HepG2 (cell line): ENCODE results near the gene RNASE7. TPM values are rescaled to one million over a fixed set of nuclear protein-coding genes. Genes with fewer than 3 reads are reported as not detected.
A peak's percentile ranks its signal among the peaks of the same experiment; 100 is the strongest.

Source experiments
- DNMT1 ChIP-seq: sonication (generic); formaldehyde crosslinking; IDR thresholded peaks from 2 replicates; pipeline ENCODE4 v1.5.1; 2020; ENCODE audit warnings: mild to moderate bottlenecking, missing genetic modification reagents
- HNRNPL ChIP-seq: fragments of 200-400 bp; formaldehyde crosslinking; IDR thresholded peaks from 2 replicates; pipeline ENCODE4 v1.6.1; 2017; ENCODE audit warnings: mild to moderate bottlenecking, low read depth, low read length
- MZF1 ChIP-seq: sonication (generic); formaldehyde crosslinking; IDR thresholded peaks from 2 replicates; pipeline ENCODE4 v1.8.1; 2023; ENCODE audit warnings: mild to moderate bottlenecking, missing genetic modification reagents, borderline replicate concordance
- ONECUT2 ChIP-seq: sonication (generic); formaldehyde crosslinking; IDR thresholded peaks from 2 replicates; pipeline ENCODE4 v1.4.0; 2020; ENCODE audit warnings: missing genetic modification reagents
- POLR2AphosphoS5 ChIP-seq: IDR thresholded peaks from 2 replicates; pipeline ENCODE4 v1.6.1; 2012; ENCODE audit warnings: low read depth, low read length
- SALL1 ChIP-seq: sonication (generic); formaldehyde crosslinking; IDR thresholded peaks from 2 replicates; pipeline ENCODE4 v1.8.0; 2022; ENCODE audit warnings: mild to moderate bottlenecking, missing genetic modification reagents
- SMC3 ChIP-seq: IDR thresholded peaks from 2 replicates; pipeline ENCODE4 v1.6.1; 2011; ENCODE audit warnings: low read length, improper control_type of control experiment
- ZBTB33 ChIP-seq: sonication (generic); formaldehyde crosslinking; IDR thresholded peaks from 2 replicates; pipeline ENCODE4 v1.4.0; 2020; ENCODE audit warnings: missing genetic modification reagents
- ZMYM4 ChIP-seq: sonication (generic); formaldehyde crosslinking; IDR thresholded peaks from 2 replicates; pipeline ENCODE4 v1.8.1; 2023; ENCODE audit warnings: mild to moderate bottlenecking, missing genetic modification reagents
- ZNF382 ChIP-seq: sonication (generic); formaldehyde crosslinking; IDR thresholded peaks from 2 replicates; pipeline ENCODE4 v1.5.0; 2020; ENCODE audit warnings: missing genetic modification reagents, mild to moderate bottlenecking, borderline replicate concordance
- ZNF513 ChIP-seq: sonication (generic); formaldehyde crosslinking; conservative IDR thresholded peaks from 2 replicates; pipeline ENCODE4 v1.5.0; 2020; ENCODE audit warnings: missing genetic modification reagents
- polyA plus RNA-seq, 8 experiments: library from polyadenylated mRNA; depleted of rRNA in 3 of 8; stranded (reverse) in 7 of 8; unstranded in 1 of 8; fragments of >200 nt; fragmentation: Illumina TruSeq in 4 of 8; extraction: Trizol in 4 of 8; gene quantifications; 2 replicates each; pipeline versions ENCODE4 v1.2.1 to v1.2.3, GENCODE V29; 2011 to 2016; ENCODE audit warnings: low read depth in 4 of 8, missing spikeins in 1 of 8, mixed read lengths in 1 of 8; ENCODE audit not compliant: insufficient read depth in 1 of 8
- total RNA-seq, 5 experiments: library from RNA; depleted of rRNA; stranded (reverse); fragments of >200 nt; fragmentation: Illumina TruSeq; extraction: Trizol; gene quantifications; 2 replicates each; pipeline ENCODE4 v1.2.3, GENCODE V29; 2016; ENCODE audit warnings: low read depth in 1 of 5
- TF ChIP-seq, protein P1 (sequence below): sonication (generic); formaldehyde crosslinking; IDR thresholded peaks from 2 replicates; pipeline ENCODE4 v1.8.1; 2022; ENCODE audit warnings: low read depth, mild to moderate bottlenecking, missing genetic modification reagents
- TF ChIP-seq, protein P2 (sequence below): sonication (generic); formaldehyde crosslinking; IDR thresholded peaks from 2 replicates; pipeline ENCODE4 v1.4.0; 2020; ENCODE audit warnings: missing genetic modification reagents
- TF ChIP-seq, protein P3 (sequence below): sonication (generic); formaldehyde crosslinking; IDR thresholded peaks from 2 replicates; pipeline ENCODE4 v1.5.0; 2020; ENCODE audit warnings: mild to moderate bottlenecking, missing genetic modification reagents, borderline replicate concordance

Gene RNASE7
- total and polyA plus RNA-seq, 2 of the 13 experiments (the other 11 are each of a cell fraction or from before 2014, with no cell fraction given) = 0.04 TPM; not detected in 1

DNA sequence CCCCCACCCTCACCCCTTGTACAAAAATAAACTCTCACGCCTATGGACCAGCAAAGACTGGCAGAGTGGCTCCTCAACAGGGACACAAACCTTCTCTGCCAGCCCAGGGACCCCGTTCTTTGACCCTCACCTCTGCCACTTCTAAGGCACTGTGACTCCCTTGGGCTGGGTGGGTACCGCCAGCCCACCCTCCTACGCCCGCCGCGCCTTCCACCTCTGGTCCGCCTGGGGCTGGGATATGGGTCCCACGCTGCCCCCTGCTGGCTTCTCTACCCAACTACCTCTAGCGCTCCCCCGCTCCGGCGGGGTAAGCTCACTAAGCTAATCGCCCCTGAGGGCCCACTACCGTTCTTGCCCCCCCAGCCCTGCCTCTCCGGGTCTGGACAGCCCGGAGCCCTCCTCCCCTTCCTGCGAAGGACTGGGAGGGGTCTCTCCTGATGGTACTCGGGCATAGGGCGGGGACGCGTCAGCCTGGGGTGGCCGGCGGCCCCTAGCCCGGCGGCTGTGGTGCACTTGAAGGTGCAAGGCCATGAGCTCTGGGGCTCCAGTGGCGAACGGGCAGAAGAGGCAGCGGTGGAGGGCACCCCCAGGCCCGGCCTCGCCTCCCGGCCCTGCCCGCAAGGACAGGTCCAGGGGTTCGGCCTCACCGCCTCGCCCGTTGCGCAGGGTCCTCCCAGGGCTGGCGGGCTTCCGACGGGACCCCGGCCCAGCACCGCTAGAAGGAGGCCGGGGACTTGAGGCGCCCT is 48.2 kb downstream of the RNASE7 start (continued):
- TF ChIP-seq, protein P1, sequence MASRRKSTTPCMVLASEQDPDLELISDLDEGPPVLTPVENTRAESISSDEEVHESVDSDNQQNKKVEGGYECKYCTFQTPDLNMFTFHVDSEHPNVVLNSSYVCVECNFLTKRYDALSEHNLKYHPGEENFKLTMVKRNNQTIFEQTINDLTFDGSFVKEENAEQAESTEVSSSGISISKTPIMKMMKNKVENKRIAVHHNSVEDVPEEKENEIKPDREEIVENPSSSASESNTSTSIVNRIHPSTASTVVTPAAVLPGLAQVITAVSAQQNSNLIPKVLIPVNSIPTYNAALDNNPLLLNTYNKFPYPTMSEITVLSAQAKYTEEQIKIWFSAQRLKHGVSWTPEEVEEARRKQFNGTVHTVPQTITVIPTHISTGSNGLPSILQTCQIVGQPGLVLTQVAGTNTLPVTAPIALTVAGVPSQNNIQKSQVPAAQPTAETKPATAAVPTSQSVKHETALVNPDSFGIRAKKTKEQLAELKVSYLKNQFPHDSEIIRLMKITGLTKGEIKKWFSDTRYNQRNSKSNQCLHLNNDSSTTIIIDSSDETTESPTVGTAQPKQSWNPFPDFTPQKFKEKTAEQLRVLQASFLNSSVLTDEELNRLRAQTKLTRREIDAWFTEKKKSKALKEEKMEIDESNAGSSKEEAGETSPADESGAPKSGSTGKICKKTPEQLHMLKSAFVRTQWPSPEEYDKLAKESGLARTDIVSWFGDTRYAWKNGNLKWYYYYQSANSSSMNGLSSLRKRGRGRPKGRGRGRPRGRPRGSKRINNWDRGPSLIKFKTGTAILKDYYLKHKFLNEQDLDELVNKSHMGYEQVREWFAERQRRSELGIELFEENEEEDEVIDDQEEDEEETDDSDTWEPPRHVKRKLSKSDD (CRISPR knock-in tag) = 0 out of 2 replicates have a peak, but pooled peaks have one; percentile 29
- TF ChIP-seq MZF1 (CRISPR knock-in tag) = no peak
- TF ChIP-seq POLR2AphosphoS5 = peak; percentile 52; the same call in 1 of the 2 replicates
- TF ChIP-seq ZNF382 = no peak
- 0 out of 2 replicates have a peak, but pooled peaks have one; percentile 32 for TF ChIP-seq ONECUT2
- peak; percentile 100 for TF ChIP-seq ZBTB33
- TF ChIP-seq, protein P2, sequence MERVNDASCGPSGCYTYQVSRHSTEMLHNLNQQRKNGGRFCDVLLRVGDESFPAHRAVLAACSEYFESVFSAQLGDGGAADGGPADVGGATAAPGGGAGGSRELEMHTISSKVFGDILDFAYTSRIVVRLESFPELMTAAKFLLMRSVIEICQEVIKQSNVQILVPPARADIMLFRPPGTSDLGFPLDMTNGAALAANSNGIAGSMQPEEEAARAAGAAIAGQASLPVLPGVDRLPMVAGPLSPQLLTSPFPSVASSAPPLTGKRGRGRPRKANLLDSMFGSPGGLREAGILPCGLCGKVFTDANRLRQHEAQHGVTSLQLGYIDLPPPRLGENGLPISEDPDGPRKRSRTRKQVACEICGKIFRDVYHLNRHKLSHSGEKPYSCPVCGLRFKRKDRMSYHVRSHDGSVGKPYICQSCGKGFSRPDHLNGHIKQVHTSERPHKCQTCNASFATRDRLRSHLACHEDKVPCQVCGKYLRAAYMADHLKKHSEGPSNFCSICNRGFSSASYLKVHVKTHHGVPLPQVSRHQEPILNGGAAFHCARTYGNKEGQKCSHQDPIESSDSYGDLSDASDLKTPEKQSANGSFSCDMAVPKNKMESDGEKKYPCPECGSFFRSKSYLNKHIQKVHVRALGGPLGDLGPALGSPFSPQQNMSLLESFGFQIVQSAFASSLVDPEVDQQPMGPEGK (CRISPR knock-in tag) = peak; percentile 61
- peak; percentile 22; the same call in 1 of the 2 replicates for TF ChIP-seq SMC3
- TF ChIP-seq DNMT1 (CRISPR knock-in tag) = 0 out of 2 replicates have a peak, but pooled peaks have one; percentile 28
- peak; percentile 43; the same call in 1 of the 2 replicates for TF ChIP-seq SALL1 (CRISPR knock-in tag)
- peak; percentile 74; the same call in 1 of the 2 replicates for TF ChIP-seq ZMYM4 (CRISPR knock-in tag)
- no peak for TF ChIP-seq ZNF513 (CRISPR knock-in tag)
- TF ChIP-seq HNRNPL = peak; percentile 67; the same call in 1 of the 2 replicates
- TF ChIP-seq, protein P3, sequence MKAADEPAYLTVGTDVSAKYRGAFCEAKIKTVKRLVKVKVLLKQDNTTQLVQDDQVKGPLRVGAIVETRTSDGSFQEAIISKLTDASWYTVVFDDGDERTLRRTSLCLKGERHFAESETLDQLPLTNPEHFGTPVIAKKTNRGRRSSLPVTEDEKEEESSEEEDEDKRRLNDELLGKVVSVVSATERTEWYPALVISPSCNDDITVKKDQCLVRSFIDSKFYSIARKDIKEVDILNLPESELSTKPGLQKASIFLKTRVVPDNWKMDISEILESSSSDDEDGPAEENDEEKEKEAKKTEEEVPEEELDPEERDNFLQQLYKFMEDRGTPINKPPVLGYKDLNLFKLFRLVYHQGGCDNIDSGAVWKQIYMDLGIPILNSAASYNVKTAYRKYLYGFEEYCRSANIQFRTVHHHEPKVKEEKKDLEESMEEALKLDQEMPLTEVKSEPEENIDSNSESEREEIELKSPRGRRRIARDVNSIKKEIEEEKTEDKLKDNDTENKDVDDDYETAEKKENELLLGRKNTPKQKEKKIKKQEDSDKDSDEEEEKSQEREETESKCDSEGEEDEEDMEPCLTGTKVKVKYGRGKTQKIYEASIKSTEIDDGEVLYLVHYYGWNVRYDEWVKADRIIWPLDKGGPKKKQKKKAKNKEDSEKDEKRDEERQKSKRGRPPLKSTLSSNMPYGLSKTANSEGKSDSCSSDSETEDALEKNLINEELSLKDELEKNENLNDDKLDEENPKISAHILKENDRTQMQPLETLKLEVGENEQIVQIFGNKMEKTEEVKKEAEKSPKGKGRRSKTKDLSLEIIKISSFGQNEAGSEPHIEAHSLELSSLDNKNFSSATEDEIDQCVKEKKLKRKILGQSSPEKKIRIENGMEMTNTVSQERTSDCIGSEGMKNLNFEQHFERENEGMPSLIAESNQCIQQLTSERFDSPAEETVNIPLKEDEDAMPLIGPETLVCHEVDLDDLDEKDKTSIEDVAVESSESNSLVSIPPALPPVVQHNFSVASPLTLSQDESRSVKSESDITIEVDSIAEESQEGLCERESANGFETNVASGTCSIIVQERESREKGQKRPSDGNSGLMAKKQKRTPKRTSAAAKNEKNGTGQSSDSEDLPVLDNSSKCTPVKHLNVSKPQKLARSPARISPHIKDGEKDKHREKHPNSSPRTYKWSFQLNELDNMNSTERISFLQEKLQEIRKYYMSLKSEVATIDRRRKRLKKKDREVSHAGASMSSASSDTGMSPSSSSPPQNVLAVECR (CRISPR knock-in tag) = 0 out of 2 replicates have a peak, but pooled peaks have one; percentile 27
